Liver (tissue), 9 donors: ENCODE measurements around the gene XXYLT1. TPM values are rescaled to one million over a fixed set of nuclear protein-coding genes. Genes with fewer than 3 reads are reported as not detected.

Experiments
- DNase-seq: peaks from one replicate; pipeline ENCODE4 v3.0.0-alpha.2; 2017; ENCODE audit warnings: low spot score
- H3K27ac ChIP-seq, 2 donors: one replicate each; pipeline ENCODE4 v1.7.0; 2013; ENCODE audit warnings: inconsistent platforms in 2 of 2, low read length in 2 of 2, control low read depth in 1 of 2, low read depth in 1 of 2, mild to moderate bottlenecking in 1 of 2
- H3K27me3 ChIP-seq, 4 donors: one replicate each; pipeline versions ENCODE4 v1.6.1 to v1.7.0; 2013; ENCODE audit warnings: low read length in 3 of 4, inconsistent platforms in 1 of 4, mild to moderate bottlenecking in 1 of 4, moderate library complexity in 1 of 4; ENCODE audit not compliant: control insufficient read depth in 4 of 4, insufficient read depth in 4 of 4
- H3K36me3 ChIP-seq, 4 donors: one replicate each; pipeline versions ENCODE4 v1.6.1 to v1.7.0; 2013; ENCODE audit warnings: low read length in 3 of 4, mild to moderate bottlenecking in 3 of 4, low read depth in 1 of 4, moderate library complexity in 1 of 4; ENCODE audit not compliant: control insufficient read depth in 4 of 4, insufficient read depth in 3 of 4
- H3K4me1 ChIP-seq, 4 donors: one replicate each; pipeline versions ENCODE4 v1.6.1 to v1.7.0; 2013; ENCODE audit warnings: low read length in 3 of 4, mild to moderate bottlenecking in 3 of 4, moderate library complexity in 1 of 4; ENCODE audit not compliant: control insufficient read depth in 4 of 4, insufficient read depth in 4 of 4
- H3K4me3 ChIP-seq, 3 donors: one replicate each; pipeline versions ENCODE4 v1.6.1 to v1.7.0; 2013; ENCODE audit warnings: low read length in 3 of 3, control low read depth in 1 of 3, low read depth in 1 of 3, mild to moderate bottlenecking in 1 of 3
- H3K9ac ChIP-seq, 2 donors: one replicate each; pipeline ENCODE4 v1.7.0; 2013; ENCODE audit warnings: low read length in 2 of 2, mild to moderate bottlenecking in 2 of 2, moderate library complexity in 2 of 2, control low read depth in 1 of 2, low read depth in 1 of 2
- H3K9me3 ChIP-seq, 4 donors: one replicate each; pipeline versions ENCODE4 v1.6.1 to v1.7.0; 2013; ENCODE audit warnings: low read length in 3 of 4; ENCODE audit not compliant: control insufficient read depth in 4 of 4
- EGR1 ChIP-seq, 2 donors: IDR thresholded peaks; 2 replicates each; pipeline ENCODE4 v1.6.1; 2016 to 2018; ENCODE audit warnings: antibody characterized with exemption in 2 of 2, low read depth in 2 of 2
- FOXA1 ChIP-seq: IDR thresholded peaks from 2 replicates; pipeline ENCODE4 v1.6.1; 2016; ENCODE audit warnings: antibody characterized with exemption
- FOXA2 ChIP-seq: IDR thresholded peaks from 2 replicates; pipeline ENCODE4 v1.6.1; 2016; ENCODE audit warnings: antibody characterized with exemption
- GABPA ChIP-seq, 2 donors: IDR thresholded peaks in 1 of 2; conservative IDR thresholded peaks in 1 of 2; 2 replicates each; pipeline ENCODE4 v1.6.1; 2016; ENCODE audit warnings: antibody characterized with exemption in 2 of 2, mild to moderate bottlenecking in 1 of 2, moderate library complexity in 1 of 2
- HNF4A ChIP-seq, 2 donors: conservative IDR thresholded peaks; 2 replicates each; pipeline ENCODE4 v1.6.1; 2016; ENCODE audit warnings: antibody characterized with exemption in 2 of 2, mild to moderate bottlenecking in 2 of 2
- HNF4G ChIP-seq: IDR thresholded peaks from 2 replicates; pipeline ENCODE4 v1.6.1; 2016; ENCODE audit warnings: antibody characterized with exemption
- JUND ChIP-seq, 2 donors: IDR thresholded peaks; 2 replicates each; pipeline ENCODE4 v1.6.1; 2016; ENCODE audit warnings: antibody characterized with exemption in 2 of 2
- NR2F2 ChIP-seq: IDR thresholded peaks from 2 replicates; pipeline ENCODE4 v1.6.1; 2016; ENCODE audit warnings: antibody characterized with exemption
- RAD21 ChIP-seq, 2 donors: IDR thresholded peaks; 2 replicates each; pipeline ENCODE4 v1.6.1; 2016; ENCODE audit warnings: antibody characterized with exemption in 2 of 2, mild to moderate bottlenecking in 2 of 2
- RXRA ChIP-seq, 2 donors: IDR thresholded peaks; 2 replicates each; pipeline ENCODE4 v1.6.1; 2017 to 2018; ENCODE audit warnings: antibody characterized with exemption in 2 of 2, mild to moderate bottlenecking in 1 of 2
- SP1 ChIP-seq: IDR thresholded peaks from 2 replicates; pipeline ENCODE4 v1.6.1; 2018; ENCODE audit warnings: antibody characterized with exemption, mild to moderate bottlenecking
- TAF1 ChIP-seq: conservative IDR thresholded peaks from 2 replicates; pipeline ENCODE4 v1.6.1; 2016; ENCODE audit warnings: antibody characterized with exemption, mild to moderate bottlenecking
- YY1 ChIP-seq: IDR thresholded peaks from 2 replicates; pipeline ENCODE4 v1.6.1; 2016; ENCODE audit warnings: antibody characterized with exemption, mild to moderate bottlenecking
- ZBTB33 ChIP-seq: IDR thresholded peaks from 2 replicates; pipeline ENCODE4 v1.6.1; 2016; ENCODE audit warnings: antibody characterized with exemption
- WGBS: extraction: QIAGEN DNeasy Blood & Tissue Kit; methylation state at CpG from one replicate; pipeline ENCODE4 v1.1.7; 2013; 5-methylcytosine and 5-hydroxymethylcytosine counted together
- polyA plus RNA-seq, 2 donors: library from polyadenylated mRNA; stranded (reverse) in 1 of 2; unstranded in 1 of 2; fragments of 200-250 nt in 1 of 2; fragments of >200 nt in 1 of 2; fragmentation: Nextera tagmentation in 1 of 2; extraction: Ambion mirVana in 1 of 2; gene quantifications; one replicate each; pipeline versions ENCODE4 v1.2.1 to v1.2.3, GENCODE V29; 2013 to 2015
- total RNA-seq, 2 donors: library from RNA; depleted of rRNA; stranded (reverse); fragments of >200 nt; gene quantifications; one replicate each; pipeline ENCODE4 v1.2.3, GENCODE V29; 2014
- TF ChIP-seq, protein P1 (sequence below): IDR thresholded peaks from 2 replicates; pipeline ENCODE4 v1.6.1; 2016; ENCODE audit warnings: antibody characterized with exemption
- TF ChIP-seq, protein P2 (sequence below): IDR thresholded peaks from 2 replicates; pipeline ENCODE4 v1.6.1; 2016; ENCODE audit warnings: antibody characterized with exemption, mild to moderate bottlenecking
- TF ChIP-seq, protein P3 (sequence below): fragments of 150-350 bp; IDR thresholded peaks from 2 replicates; pipeline ENCODE4 v1.5.1; 2017; ENCODE audit warnings: improper control_type of control experiment, low read depth, low read length; ENCODE audit not compliant: missing input control
- TF ChIP-seq, protein P4 (sequence below): IDR thresholded peaks from 2 replicates; pipeline ENCODE4 v1.6.1; 2016; ENCODE audit warnings: antibody characterized with exemption
- donor health status: healthy.
- donor health status: healthy.
- donor health status: healthy.
- donor health status: healthy.
- donor health status: healthy.

Gene XXYLT1
- total and polyA plus RNA-seq, 4 donors = 0.93 to 7.6 (median 2.8) TPM

DNA sequence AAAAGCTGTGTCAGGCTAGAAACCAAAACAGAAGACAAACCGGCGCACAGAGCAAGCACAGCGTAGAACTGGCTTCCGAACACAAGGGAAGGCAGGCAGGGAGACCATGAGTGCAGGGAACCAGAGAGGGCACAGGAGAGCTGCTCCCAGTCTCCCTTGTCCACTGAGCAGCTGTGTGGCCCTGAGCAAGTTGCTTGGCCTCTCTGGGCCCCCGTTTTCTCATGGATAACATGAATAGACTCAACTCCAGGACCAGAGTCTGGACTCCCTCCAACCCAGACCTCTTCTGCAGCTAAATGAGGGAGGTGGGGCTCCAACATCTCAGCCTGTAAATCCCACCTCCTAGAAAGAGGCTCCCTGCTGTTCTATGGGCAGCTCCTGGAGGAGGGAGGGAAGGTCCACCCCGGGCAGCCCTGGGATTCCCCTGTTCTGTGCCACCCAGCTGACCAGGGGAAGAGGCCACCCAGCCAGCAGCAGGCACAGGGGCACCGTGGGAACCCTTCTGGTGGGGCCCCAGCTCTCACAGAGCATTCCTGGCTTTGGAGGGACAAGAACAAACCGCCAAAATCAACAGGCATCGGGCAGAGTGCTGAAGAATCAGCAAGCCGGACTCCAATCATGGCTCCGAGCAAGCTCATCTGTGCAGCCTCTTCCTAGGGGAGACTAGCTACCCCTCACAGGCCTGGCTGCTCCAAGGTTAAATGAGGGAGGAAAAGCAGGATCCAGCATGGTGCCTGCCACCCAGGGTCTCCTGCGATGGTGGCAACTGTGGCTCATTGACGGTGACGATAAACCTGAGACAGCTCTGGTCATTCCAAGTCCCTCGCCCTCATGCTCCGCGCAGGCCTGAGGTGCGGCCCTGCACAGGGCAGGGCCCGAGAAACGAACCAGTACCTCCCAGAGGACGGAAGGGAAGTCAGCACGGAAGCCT is 15.1 kb downstream of the XXYLT1 start:
- Histone ChIP-seq H3K4me3 (no peak overlapping the region), H3K27me3 (no peaks in the 10 kb centered on the region), H3K36me3 (no peaks in the 10 kb centered on the region), H3K27ac (no peak overlapping the region), H3K9me3 (no peaks in the 10 kb centered on the region), H3K4me1 (peaks cover 2 to 16% (median 8%) of the 10 kb centered on the region in 4 donors), H3K9ac (no peak overlapping the region)
- TF ChIP-seq GABPA (IDR thresholded peaks at IDR 0.05 in 1 of 2, conservative IDR thresholded peaks at IDR 0.05 in 1 of 2) (no peak), SP1 (no peak), EGR1 (IDR thresholded peaks at IDR 0.05; ENCODE audit: low read depth in 2 of 2) (no peak), RAD21 (IDR thresholded peaks at IDR 0.05) (no peak), NR2F2 (no peak), RXRA (IDR thresholded peaks at IDR 0.05) (no peak), HNF4A (conservative IDR thresholded peaks at IDR 0.05) (no peak), HNF4G (no peak), TAF1 (no peak), ZBTB33 (no peak), YY1 (no peak), FOXA1 (no peak), FOXA2 (no peak), JUND (IDR thresholded peaks at IDR 0.05) (no peak)
- TF ChIP-seq, protein P1, sequence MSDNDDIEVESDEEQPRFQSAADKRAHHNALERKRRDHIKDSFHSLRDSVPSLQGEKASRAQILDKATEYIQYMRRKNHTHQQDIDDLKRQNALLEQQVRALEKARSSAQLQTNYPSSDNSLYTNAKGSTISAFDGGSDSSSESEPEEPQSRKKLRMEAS = no peak
- TF ChIP-seq, protein P2, sequence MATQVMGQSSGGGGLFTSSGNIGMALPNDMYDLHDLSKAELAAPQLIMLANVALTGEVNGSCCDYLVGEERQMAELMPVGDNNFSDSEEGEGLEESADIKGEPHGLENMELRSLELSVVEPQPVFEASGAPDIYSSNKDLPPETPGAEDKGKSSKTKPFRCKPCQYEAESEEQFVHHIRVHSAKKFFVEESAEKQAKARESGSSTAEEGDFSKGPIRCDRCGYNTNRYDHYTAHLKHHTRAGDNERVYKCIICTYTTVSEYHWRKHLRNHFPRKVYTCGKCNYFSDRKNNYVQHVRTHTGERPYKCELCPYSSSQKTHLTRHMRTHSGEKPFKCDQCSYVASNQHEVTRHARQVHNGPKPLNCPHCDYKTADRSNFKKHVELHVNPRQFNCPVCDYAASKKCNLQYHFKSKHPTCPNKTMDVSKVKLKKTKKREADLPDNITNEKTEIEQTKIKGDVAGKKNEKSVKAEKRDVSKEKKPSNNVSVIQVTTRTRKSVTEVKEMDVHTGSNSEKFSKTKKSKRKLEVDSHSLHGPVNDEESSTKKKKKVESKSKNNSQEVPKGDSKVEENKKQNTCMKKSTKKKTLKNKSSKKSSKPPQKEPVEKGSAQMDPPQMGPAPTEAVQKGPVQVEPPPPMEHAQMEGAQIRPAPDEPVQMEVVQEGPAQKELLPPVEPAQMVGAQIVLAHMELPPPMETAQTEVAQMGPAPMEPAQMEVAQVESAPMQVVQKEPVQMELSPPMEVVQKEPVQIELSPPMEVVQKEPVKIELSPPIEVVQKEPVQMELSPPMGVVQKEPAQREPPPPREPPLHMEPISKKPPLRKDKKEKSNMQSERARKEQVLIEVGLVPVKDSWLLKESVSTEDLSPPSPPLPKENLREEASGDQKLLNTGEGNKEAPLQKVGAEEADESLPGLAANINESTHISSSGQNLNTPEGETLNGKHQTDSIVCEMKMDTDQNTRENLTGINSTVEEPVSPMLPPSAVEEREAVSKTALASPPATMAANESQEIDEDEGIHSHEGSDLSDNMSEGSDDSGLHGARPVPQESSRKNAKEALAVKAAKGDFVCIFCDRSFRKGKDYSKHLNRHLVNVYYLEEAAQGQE = no peak
- TF ChIP-seq, protein P3, sequence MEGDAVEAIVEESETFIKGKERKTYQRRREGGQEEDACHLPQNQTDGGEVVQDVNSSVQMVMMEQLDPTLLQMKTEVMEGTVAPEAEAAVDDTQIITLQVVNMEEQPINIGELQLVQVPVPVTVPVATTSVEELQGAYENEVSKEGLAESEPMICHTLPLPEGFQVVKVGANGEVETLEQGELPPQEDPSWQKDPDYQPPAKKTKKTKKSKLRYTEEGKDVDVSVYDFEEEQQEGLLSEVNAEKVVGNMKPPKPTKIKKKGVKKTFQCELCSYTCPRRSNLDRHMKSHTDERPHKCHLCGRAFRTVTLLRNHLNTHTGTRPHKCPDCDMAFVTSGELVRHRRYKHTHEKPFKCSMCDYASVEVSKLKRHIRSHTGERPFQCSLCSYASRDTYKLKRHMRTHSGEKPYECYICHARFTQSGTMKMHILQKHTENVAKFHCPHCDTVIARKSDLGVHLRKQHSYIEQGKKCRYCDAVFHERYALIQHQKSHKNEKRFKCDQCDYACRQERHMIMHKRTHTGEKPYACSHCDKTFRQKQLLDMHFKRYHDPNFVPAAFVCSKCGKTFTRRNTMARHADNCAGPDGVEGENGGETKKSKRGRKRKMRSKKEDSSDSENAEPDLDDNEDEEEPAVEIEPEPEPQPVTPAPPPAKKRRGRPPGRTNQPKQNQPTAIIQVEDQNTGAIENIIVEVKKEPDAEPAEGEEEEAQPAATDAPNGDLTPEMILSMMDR = no peak
- TF ChIP-seq, protein P4, sequence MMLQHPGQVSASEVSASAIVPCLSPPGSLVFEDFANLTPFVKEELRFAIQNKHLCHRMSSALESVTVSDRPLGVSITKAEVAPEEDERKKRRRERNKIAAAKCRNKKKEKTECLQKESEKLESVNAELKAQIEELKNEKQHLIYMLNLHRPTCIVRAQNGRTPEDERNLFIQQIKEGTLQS = no peak
- WGBS = 93% methylated on average over 22 of the region's 22 CpGs
- peak; percentile 30 for DNase-seq
